ENCODE data around the gene NPPA.

- no peak for TF ChIP-seq CTCF (IDR thresholded peaks at IDR 0.05)
- TF ChIP-seq POLR2A (IDR thresholded peaks at IDR 0.05) = no peak
These were observed 9.7 kb upstream of the NPPA start for GRCh38 chr1:11857164-11857851.
